ENCODE results near the gene MAST4.
"Not testable (repeated sequence)": the region's sequence is repeated elsewhere in the genome, so short reads cannot be mapped to it uniquely, and the experiment has no call there.

Gene MAST4

GRCh38 chr5:67100301-67100700, 504.1 kb downstream of the MAST4 start:
- peak; percentile 4 to 17 for DNase-seq

GRCh38 chr5:67102708-67103107, 506.5 kb downstream of the MAST4 start:
- DNase-seq = no peak

- DNase-seq = no peak
These were observed 508.7 kb downstream of the MAST4 start for GRCh38 chr5:67104859-67105258.

- no peak for DNase-seq
These were observed 509.1 kb downstream of the MAST4 start for GRCh38 chr5:67105270-67105669.

- no peak for DNase-seq
These were observed 510.6 kb downstream of the MAST4 start for GRCh38 chr5:67106626-67107342.

GRCh38 chr5:67111779-67112178, 515.6 kb downstream of the MAST4 start:
- no peak for DNase-seq

DNA sequence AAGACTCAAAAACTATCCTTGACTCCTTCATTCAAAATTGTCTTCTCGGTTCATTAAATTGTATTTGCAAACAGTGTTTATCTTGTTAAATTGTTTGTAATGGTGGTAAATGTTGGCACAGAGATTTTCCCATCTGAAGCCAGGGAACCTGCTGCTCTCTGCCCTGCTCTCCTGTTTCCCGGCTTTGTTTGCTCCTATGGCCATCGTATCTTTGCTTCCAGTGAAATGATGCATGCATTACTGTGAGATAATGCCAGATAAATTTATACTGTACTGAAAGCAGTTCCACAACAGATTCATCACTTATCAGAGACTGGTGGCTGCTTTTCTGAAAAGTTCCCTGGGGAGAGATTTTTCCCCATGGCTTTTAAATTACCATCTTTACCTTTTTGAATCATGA, 519.1 kb downstream of the MAST4 start:
- no peak for DNase-seq

DNA sequence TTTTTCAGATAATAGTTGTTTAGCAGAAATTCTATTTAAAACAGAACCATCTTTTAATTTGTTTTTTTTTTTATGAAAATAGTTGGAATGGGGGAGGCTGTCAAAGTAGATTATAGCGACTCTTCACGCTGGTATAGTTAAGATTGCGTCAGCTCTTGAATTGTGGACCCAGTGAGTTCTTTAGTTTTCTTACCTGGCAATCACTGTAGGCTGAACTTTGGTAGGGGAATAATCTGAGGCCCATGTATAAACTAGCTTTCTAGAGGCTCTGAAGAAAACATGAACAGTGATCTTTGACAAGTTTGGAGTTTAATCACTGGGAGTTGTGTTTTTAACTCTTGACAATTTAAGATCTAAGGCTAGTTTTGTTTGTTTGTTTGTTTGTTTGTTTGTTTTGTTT, 519.6 kb downstream of the MAST4 start:
- DNase-seq = no peak

- no peak for DNase-seq
These were observed 521.9 kb downstream of the MAST4 start for GRCh38 chr5:67118050-67118620.

- no peak for DNase-seq
These were observed 522.8 kb downstream of the MAST4 start for GRCh38 chr5:67119010-67119409.

GRCh38 chr5:67120032-67120431, 523.8 kb downstream of the MAST4 start:
- no peak for DNase-seq

GRCh38 chr5:67123819-67124218, 527.6 kb downstream of the MAST4 start:
- DNase-seq = no peak

GRCh38 chr5:67124556-67124955, 528.4 kb downstream of the MAST4 start:
- DNase-seq = no peak

DNA sequence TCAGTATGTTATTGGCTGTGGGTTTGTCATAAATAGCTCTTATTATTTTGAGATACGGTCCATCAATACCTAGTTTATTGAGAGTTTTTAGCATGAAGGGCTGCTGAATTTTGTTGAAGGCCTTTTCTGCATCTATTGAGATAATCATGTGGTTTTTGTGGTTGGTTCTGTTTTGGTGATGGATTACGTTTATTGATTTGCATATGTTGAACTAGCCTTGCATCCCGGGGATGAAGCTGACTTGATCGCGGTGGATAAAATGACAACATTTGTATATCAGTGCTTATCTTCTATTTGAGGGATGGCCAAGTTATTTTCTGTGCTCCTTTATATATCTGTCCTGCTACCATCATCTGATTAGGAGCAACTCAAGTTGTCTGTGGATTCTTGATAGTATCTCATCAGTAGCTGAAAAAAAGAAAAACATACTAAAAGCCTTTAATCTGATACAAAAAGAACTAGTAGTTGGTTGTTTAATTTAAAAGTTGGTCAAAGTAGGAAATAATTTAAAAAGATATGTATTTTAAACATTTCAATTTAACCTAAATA, 531.2 kb downstream of the MAST4 start:
- not testable (repeated sequence) for DNase-seq

DNA sequence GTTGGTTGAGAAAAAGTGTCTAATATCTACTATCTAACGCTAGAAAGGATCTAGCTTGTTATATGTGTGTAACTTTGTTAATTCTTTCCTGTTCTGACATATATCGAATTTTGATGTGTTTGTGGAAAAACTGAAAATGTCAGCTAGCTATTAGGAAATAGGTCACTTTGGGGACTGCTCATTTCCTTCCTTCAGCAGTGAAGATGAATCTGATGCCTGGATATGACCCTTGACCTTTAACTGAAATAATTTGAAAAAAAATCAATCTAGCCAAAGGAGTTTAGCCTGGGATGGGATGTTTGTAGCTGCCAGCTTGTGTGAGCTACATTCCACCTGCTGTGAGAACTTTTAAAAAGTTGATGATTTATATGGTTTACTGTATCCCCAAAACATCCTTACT, 533.6 kb downstream of the MAST4 start:
- DNase-seq = no peak

DNA sequence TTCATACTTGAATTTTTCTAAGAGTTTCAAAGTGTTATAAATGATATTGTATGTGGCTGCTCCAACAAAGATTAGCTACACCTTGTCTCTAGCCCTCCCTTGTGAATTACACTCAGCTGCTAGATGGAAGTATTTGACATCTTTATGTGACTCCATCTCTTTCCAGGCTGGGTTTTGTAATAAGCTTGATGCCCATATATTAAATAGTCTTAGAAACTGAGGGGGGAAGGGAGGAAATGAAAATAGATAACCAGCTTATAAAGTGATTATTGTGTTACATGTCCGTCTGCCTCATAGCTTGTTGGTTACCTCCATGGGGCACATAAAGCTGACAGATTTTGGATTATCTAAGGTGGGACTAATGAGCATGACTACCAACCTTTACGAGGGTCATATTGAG, 537.0 kb downstream of the MAST4 start:
- DNase-seq = no peak

DNA sequence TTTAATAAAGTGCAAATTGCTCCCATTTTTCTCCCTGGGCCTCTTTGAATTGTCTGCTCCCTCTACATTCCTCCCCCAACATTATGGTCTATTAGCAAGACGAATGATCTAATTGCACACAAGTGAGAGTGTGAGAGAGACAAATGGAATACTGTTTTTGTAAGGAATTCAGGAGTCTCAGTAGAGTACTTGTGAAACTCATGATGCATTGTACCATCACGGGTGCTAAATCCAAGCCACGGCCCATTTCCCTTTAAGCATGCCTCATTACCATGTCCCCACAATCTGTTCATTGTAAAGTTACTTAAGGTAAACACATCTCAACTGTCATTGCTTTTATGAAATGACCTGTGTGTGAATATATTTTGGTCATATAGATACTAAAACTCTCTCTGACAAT, 537.6 kb downstream of the MAST4 start:
- DNase-seq = no peak

DNA sequence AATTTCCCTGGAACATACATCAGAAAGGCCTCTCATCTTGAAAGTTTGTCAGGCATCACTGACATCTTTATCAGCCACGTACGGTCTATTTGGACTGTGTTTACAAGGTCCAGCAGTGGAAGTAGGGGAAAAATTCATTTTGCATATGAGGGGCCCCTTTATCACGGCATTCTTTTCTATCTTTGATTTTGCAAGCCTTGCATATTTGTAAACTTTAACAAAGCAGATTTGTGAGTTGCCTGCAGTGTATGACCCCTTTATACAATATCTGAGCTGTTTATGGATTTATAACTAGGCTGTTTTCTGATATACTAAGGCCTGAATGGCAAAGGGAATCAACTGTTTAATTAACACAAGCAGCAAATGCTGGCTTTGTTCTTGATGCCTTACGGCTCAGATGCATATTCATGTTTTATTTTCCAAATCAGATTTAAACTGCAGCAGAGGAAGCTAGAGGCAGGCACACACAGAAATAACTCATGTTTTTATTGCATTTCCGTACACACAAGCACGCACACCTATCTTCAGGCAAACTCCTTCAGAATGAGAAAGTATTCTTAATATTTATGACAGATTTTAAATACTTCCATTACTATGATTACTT, 539.3 kb downstream of the MAST4 start:
- DNase-seq = no peak

DNA sequence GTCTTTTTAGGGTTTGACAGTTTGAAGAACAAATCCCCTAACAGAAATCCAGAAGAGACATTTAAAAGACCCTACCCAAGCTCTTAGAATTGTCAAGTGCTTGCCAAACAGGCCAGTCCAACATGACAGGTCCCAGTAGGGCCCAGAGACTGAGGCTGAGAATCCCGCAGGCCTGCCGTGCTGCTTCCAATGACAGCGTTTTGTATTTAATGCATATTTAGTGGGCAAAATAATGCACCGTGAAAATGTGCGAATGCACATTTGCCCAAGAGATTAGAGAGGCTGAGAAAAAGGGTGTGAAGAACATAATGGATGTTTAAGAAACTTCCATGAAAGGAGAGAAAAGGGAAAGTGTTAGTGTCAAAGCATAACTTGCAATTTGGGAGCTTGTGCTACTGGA, 542.8 kb downstream of the MAST4 start:
- DNase-seq = no peak

DNA sequence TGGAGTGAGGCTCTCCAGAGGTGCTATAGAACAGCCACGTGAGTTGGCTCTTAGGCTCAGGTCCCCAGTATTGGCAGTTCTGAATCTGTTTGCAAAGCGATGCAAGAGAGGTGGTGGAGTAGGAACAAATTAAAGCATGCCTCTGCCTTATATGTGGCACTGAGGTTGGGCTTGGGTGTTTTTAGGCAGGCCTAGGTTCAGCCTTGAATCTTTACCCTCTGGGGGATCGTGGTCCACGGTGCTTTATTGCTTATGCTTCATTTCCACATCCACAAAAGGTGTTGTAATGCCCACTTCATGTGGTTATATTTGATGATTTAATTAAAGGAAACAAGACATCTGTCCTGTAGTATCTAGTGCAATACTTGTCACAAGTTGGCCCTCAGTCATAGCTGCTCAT, 544.2 kb downstream of the MAST4 start:
- no peak for DNase-seq

- no peak for DNase-seq
These were observed 545.5 kb downstream of the MAST4 start for GRCh38 chr5:67141644-67142043.

DNA sequence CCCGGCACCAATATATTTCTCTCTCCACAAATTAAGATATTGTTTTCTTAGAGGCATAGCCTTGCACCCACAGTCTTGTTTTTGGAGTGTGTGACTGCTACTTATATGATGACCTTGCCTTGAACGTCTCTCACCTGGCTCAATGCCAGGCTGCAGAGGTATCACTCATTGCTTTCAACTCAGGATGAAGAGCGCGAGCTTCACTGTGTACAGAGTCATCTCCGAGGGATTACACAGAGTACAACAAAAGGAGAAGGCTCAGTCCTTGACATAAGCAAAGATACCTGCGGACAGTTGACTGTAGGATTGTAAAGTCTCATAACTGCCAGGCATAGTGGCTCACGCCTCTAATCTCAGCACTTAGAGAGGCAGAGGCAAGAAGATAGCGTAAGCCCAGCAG, 546.6 kb downstream of the MAST4 start:
- no peak for DNase-seq

DNA sequence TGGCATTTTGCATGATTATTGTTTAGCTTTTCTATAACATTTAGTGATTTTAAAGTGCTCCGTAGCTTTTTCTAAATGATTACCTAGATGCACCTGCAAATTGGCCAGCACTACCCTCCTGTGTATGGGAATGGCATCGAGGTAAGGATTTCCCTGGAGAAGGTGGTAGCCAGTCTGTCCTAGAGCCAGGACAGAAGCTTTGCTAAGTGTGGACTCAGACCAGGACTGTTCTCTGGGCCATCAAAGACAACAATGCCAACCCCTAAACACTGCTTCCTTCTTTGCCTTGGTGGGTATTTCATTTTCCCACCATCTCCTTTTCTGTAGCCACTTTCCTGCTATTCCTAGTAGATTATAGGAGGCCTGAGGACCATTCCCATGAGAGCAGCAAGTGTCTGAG, 547.4 kb downstream of the MAST4 start:
- no peak for DNase-seq

DNA sequence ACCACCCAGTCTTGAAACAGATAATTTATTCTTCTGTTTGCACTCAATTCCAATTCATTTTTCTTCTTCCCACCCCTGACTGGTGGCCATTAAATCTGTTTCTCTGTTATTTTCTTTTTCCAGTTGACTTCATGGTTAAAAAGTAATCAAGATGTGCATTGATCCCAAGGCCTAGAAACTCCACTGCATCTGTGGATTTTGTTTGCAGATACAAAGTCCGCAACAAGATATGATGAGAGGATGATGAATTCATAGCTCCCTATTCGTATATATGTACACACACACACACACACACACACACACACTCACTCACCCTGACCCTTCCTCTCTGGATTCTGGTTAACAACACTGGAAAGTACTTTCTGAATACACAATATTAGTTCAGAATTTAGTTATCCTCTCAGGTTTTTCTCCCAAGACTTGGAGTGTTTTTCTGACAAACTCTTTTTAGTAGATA, 548.0 kb downstream of the MAST4 start:
- DNase-seq = no peak

Data from stimulated activated CD4-positive, alpha-beta T cell treated with anti-CD3 and anti-CD28 coated beads, Interleukin-2, amount 100 ng/mL, for 48 hours (primary cell).